ENCODE measurements around the gene ME3. TPM values are rescaled to one million over a fixed set of nuclear protein-coding genes. Genes with fewer than 3 reads are reported as not detected.

ME3 gene
- polyA plus RNA-seq, 1 experiment, result 7.1 TPM

DNA sequence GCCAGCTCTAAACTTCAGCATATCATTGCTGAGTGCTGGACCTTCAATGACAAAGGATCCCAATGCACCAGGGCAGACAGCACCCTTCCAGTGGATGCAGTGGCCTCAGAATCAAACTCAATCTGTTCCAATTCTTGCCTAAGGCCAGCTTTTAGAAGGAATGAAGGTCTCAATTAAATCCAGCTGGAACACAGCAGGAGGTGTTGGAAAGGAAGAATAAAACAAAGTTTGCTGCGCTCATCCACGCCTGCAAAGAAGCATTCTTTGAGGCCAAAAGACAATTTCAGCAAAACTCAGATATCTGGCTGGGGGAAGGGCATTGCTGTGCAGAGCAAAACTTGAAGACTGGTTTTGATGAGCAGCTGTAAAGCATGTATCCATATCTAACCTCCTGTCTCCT lies 177.1 kb downstream of the ME3 start:
- no peak overlapping the region for H3K27ac ChIP-seq (ENCODE audit: low read depth, low read length)
- H3K9me3 ChIP-seq (ENCODE audit: control insufficient read depth, insufficient read depth, low read length), result peaks cover 2% of the 10 kb centered on the region; the same call in 1 of the 2 replicates
- ChIA-PET POLR2A (no interaction called here), CTCF (no interaction called here)
- DNase-seq (ENCODE audit: low read depth, low spot score), result no peak
- H3K27me3 ChIP-seq (ENCODE audit: control insufficient read depth, insufficient read depth, low read length), result no peaks in the 10 kb centered on the region
- H3K4me3 ChIP-seq (ENCODE audit: low read depth, low read length), result no peak overlapping the region
- TF ChIP-seq, protein P1, sequence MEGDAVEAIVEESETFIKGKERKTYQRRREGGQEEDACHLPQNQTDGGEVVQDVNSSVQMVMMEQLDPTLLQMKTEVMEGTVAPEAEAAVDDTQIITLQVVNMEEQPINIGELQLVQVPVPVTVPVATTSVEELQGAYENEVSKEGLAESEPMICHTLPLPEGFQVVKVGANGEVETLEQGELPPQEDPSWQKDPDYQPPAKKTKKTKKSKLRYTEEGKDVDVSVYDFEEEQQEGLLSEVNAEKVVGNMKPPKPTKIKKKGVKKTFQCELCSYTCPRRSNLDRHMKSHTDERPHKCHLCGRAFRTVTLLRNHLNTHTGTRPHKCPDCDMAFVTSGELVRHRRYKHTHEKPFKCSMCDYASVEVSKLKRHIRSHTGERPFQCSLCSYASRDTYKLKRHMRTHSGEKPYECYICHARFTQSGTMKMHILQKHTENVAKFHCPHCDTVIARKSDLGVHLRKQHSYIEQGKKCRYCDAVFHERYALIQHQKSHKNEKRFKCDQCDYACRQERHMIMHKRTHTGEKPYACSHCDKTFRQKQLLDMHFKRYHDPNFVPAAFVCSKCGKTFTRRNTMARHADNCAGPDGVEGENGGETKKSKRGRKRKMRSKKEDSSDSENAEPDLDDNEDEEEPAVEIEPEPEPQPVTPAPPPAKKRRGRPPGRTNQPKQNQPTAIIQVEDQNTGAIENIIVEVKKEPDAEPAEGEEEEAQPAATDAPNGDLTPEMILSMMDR (IDR thresholded peaks at IDR 0.05; ENCODE audit: low read depth, low read length), result no peak

DNA sequence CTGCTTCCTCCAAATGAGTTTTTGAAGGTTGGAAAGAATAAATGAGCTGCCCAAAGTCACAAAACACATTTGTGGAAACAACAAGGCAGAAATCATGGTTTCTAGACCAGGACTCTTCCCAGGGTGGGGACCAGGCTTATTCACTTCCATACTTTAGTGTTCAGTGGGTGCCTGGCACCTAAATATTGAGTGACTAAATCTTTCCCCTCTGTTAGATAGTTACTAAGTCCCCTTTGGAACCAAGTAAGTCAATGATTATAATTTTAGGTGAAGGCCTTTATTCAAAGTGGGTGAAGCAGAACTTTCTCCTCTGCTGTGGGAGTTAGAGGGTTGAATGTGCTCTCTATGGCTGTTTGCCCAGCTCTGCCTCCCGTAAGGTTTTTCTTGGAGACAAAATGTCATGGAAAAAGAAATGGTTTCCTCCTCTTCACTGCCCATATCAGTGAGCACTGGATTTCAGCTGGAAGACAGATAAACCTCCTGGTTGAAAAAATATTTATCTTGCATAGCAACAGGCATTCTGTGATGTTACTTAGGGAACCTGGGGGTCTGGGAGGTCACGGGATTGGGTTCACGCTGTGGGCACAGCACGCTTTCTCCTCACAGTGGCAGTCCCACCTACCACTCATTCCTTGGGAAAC lies 179.9 kb downstream of the ME3 start:
- Histone ChIP-seq H3K4me3 (ENCODE audit: low read depth, low read length) (no peak overlapping the region), H3K27ac (ENCODE audit: low read depth, low read length) (no peak overlapping the region), H3K27me3 (ENCODE audit: control insufficient read depth, insufficient read depth, low read length) (no peaks in the 10 kb centered on the region), H3K9me3 (ENCODE audit: control insufficient read depth, insufficient read depth, low read length) (no peaks in the 10 kb centered on the region)
- POLR2A ChIA-PET, result no interaction called here
- DNase-seq (ENCODE audit: low read depth, low spot score), result no peak
- TF ChIP-seq, protein P1 (IDR thresholded peaks at IDR 0.05; ENCODE audit: low read depth, low read length), result no peak
- CTCF ChIA-PET, result interaction anchor here (2.0 kb wide), 1 partner anchor 115 kb away, joined by 5 read pairs; no protein-coding TSS in a partner anchor

DNA sequence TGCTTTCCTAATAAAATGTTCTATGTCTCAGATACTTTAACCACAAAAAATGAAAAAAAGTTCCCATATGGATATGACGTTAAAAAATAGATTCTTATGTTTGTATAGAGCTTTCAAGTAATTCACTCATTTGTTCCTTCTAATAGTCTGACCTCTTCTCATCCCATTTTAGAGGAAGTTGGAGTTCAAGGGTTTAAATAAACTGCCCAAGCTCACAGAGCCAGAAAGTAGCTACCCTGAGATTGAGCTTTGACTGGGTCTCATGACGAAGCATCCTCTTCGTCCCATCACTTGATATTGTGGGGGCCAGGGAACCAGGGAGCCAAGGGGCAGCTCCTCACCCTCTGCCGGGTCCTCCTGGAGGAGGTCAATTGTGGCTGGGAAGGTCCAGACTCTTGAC lies 181.4 kb downstream of the ME3 start:
- TF ChIP-seq, protein P1 (IDR thresholded peaks at IDR 0.05; ENCODE audit: low read depth, low read length), result no peak
- Histone ChIP-seq H3K4me3 (ENCODE audit: low read depth, low read length) (no peak overlapping the region), H3K27ac (ENCODE audit: low read depth, low read length) (no peak overlapping the region), H3K27me3 (ENCODE audit: control insufficient read depth, insufficient read depth, low read length) (no peaks in the 10 kb centered on the region), H3K9me3 (ENCODE audit: control insufficient read depth, insufficient read depth, low read length) (no peaks in the 10 kb centered on the region)
- DNase-seq (ENCODE audit: low read depth, low spot score), result no peak
- POLR2A ChIA-PET, result no interaction called here
- CTCF ChIA-PET, result no interaction called here

DNA sequence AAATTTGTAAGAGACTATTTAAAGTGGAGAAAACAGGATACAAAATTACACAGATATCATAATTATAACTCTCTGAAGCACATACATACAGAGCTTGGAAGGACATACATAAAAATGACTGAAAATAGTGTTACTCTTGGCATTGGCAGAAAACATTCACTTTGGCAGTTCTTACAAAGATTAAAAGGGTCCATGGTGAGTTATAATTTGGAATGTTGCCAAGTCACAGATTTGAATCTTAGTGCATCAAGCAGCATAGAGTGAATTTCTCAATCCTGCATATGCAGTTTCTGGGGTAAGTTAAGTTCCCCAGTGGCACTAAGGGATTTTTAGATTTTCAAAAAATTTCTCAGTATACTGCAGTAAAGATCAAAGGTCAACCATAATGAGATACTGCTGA lies 181.8 kb downstream of the ME3 start:
- DNase-seq (ENCODE audit: low read depth, low spot score), result no peak
- H3K4me3 ChIP-seq (ENCODE audit: low read depth, low read length), result no peak overlapping the region
- ChIA-PET POLR2A (no interaction called here), CTCF (no interaction called here)
- no peaks in the 10 kb centered on the region for H3K27me3 ChIP-seq (ENCODE audit: control insufficient read depth, insufficient read depth, low read length)
- H3K27ac ChIP-seq (ENCODE audit: low read depth, low read length), result no peak overlapping the region
- TF ChIP-seq, protein P1 (IDR thresholded peaks at IDR 0.05; ENCODE audit: low read depth, low read length), result no peak
- no peaks in the 10 kb centered on the region for H3K9me3 ChIP-seq (ENCODE audit: control insufficient read depth, insufficient read depth, low read length)

DNA sequence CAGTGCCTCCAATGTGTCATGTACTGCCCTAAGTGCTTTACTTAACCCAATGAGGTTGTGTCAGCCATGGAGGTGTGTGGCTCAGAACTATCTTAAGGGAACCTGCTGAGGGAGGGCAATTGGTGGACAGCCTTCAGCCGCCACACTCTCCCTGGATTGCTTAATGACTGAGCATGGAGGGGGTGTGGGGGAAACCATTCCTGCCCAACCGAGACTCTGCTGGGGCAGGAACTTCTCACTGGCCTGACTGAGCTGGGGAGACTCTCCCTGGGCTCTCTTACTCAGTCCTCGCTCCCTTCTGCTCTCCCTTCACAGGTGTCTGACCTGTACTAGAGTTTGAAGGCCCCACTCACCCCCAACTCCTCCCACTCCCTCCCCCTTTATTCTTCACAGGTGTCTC lies 183.0 kb downstream of the ME3 start:
- H3K27ac ChIP-seq (ENCODE audit: low read depth, low read length), result no peak overlapping the region
- no peaks in the 10 kb centered on the region for H3K27me3 ChIP-seq (ENCODE audit: control insufficient read depth, insufficient read depth, low read length)
- TF ChIP-seq, protein P1 (IDR thresholded peaks at IDR 0.05; ENCODE audit: low read depth, low read length), result no peak
- ChIA-PET POLR2A (no interaction called here), CTCF (interaction anchor here (1.1 kb wide), 1 partner anchor 32 kb away, joined by 3 read pairs; no protein-coding TSS in a partner anchor)
- no peaks in the 10 kb centered on the region for H3K9me3 ChIP-seq (ENCODE audit: control insufficient read depth, insufficient read depth, low read length)
- no peak overlapping the region for H3K4me3 ChIP-seq (ENCODE audit: low read depth, low read length)
- DNase-seq (ENCODE audit: low read depth, low spot score), result no peak
